Progenitor cell of endocrine pancreas (in vitro differentiated cells): Measurements from ENCODE around the gene NUBP2. TPM values are rescaled to one million over a fixed set of nuclear protein-coding genes. Genes with fewer than 3 reads are reported as not detected.

Experiments used
- DNase-seq: peaks from one replicate; pipeline ENCODE4 v3.0.0; 2021; ENCODE audit warnings: low spot score; ENCODE audit not compliant: unreplicated experiment
- H3K27ac Mint-ChIP-seq: 2 replicates; pipeline ENCODE4 v1.8.0; 2021; ENCODE audit warnings: mild to moderate bottlenecking, moderate library complexity, mixed read lengths
- H3K27me3 Mint-ChIP-seq: 2 replicates; pipeline ENCODE4 v1.8.0; 2021; ENCODE audit warnings: mixed read lengths
- H3K36me3 Mint-ChIP-seq: 2 replicates; pipeline ENCODE4 v1.8.0; 2022; ENCODE audit warnings: mixed read lengths; ENCODE audit not compliant: insufficient read depth
- H3K4me1 Mint-ChIP-seq: 2 replicates; pipeline ENCODE4 v1.8.0; 2021; ENCODE audit warnings: low read depth, mixed read lengths
- H3K4me3 Mint-ChIP-seq: 2 replicates; pipeline ENCODE4 v1.8.0; 2021; ENCODE audit warnings: low read depth, mild to moderate bottlenecking, moderate library complexity, mixed read lengths
- H3K9me3 Mint-ChIP-seq: 2 replicates; pipeline ENCODE4 v1.8.0; 2021; ENCODE audit warnings: low read depth, mixed read lengths
- CTCF ChIP-seq: fragments of 200-600 bp; sonication (generic); IDR thresholded peaks from one replicate; pipeline ENCODE4 v1.5.0; 2021; ENCODE audit warnings: antibody characterized with exemption, mild to moderate bottlenecking; ENCODE audit not compliant: unreplicated experiment
- total RNA-seq: library from RNA; stranded (reverse); gene quantifications from 2 replicates; pipeline ENCODE4 v1.2.1, GENCODE V29; 2021

The NUBP2 gene
- total RNA-seq, 1 donor from 2014 or later = 65.4 TPM

DNA sequence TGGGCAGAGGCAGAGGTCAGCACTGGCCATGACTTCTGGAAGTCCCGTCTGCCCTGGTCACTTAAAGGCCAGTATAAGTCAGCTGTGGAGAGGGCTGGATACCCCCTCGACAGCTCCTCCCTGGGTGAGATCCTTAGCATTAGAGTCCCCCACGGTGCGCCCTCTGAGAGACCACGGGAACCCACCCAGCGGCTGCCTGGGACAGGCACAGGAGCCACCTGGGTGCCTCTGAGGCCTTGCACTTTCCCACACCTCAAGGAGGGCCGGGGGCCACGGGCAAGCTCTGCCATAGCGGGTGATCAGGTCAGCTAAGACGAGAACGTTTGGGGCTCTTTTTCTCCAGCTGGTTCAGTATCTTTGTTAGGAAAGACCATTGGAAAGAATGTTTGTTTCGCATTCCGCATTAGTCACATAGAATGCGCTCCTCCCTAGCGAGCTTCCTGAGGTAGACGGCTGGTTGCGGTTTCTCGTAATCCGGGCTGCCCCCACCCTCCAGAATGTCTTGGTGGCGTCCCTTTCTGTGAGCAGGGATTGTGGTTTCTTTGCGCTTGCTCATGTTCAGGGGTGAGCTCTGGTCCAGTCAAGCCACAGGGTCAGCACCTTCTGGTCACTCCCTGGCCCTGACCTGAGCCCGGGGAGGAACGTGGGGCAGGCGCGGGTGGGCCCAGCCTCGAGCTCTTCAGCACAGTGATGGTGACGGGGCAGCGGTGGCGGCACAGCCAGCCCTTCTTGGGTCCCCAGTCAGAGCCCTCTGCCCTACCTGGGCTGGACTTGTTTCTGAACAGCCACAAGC, 36.7 kb upstream of the NUBP2 start:
- Mint-ChIP-seq H3K4me1 (no peaks in the 10 kb centered on the region), H3K9me3 (no peaks in the 10 kb centered on the region), H3K27ac (no peak overlapping the region), H3K27me3 (no peaks in the 10 kb centered on the region), H3K36me3 (no peaks in the 10 kb centered on the region), H3K4me3 (no peak overlapping the region)
- no peak for DNase-seq
- no peak for TF ChIP-seq CTCF

DNA sequence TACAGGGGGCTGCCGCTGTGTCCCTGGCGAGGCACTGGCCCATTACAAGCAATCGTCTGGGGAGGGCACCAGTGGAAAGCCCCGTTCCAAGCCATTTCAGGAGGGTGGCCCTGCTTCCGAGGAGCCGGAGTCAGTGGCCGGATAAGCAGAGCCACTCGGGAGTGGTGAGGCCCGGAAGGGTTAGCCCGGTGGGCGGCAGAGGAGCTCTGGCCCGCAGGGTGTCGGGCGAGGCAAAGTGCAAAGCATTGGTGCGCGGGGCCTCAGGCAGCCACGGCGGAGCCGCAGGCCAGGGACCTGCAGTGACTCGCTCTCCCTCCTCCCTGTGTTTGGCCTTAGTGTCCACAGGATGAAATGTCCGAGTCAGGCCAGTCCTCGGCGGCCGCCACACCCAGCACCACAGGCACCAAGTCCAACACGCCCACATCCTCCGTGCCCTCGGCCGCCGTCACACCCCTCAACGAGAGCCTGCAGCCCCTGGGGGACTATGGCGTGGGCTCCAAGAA, 36.0 kb upstream of the NUBP2 start:
- no peaks in the 10 kb centered on the region for H3K4me1 Mint-ChIP-seq
- no peaks in the 10 kb centered on the region for H3K27me3 Mint-ChIP-seq
- H3K27ac Mint-ChIP-seq = no peak overlapping the region
- H3K36me3 Mint-ChIP-seq = no peaks in the 10 kb centered on the region
- H3K9me3 Mint-ChIP-seq = no peaks in the 10 kb centered on the region
- no peak for DNase-seq
- no peak overlapping the region for H3K4me3 Mint-ChIP-seq
- no peak for TF ChIP-seq CTCF

DNA sequence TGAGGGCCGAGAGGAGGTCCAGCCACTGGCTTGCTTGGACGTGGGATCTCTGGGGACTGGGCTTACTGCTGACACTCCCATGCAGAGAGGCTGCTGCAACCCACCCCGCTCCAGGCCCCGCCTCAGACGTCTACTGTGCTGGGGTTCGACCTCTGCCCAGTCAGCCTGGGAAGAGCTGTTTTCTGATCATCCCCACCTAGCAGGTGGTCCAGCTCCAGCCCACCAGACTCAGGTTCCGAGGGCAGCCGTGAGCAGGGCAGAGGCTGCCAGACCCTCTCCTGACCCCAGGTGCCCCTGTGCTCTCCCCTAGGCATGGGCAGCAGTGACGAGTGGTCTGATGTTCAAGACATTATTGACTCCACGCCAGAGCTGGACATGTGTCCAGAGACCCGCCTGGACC, 34.8 kb upstream of the NUBP2 start:
- Mint-ChIP-seq H3K36me3 (no peaks in the 10 kb centered on the region), H3K4me1 (no peaks in the 10 kb centered on the region), H3K27me3 (no peaks in the 10 kb centered on the region), H3K27ac (no peak overlapping the region), H3K9me3 (no peaks in the 10 kb centered on the region), H3K4me3 (no peak overlapping the region)
- no peak for DNase-seq
- no peak for TF ChIP-seq CTCF

DNA sequence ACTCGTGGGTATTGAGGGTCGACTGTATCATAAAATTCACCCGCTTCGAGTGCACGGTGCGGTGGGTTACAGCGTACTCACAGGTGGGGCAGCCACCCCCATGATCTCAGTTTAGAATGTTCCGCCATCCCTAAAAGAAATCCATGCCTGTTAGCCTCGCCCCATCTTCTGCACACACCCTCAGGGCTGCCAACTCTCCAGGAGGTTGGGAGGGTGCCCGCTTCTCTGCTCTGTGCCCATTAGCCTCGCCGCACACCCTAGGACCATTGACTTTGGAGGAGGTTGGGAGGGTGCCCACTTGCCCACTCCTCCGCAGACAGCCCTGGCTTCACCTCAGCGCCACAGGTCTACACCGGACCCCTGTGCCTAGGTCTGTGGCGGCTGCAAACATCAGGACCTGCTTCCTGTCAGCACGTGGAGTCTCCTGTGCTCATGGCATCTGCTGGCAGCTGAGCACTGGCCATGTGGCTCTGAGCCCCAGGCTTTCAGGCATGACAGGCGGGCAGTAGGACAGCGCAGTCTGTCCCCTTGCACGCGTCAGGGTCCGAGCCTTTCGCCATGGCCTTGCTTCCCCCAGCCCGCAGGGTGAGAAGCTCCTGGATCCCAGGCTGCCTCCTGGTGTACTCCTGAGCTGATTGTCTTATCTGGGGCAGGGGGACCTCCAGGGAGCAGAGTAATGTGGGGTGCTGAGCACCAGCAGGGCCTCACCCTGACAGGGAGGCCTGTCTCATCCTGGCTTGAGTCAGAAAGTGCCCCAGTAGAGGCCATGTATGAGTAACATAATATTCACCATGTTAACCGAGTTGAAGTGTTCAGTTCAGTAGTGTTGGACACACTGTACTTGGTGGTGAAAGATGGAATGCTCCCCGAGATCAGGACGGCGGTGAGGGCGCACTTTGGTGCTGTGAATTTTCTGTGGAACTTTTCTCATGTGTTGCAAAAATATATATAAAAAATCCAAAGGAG, 33.3 kb upstream of the NUBP2 start:
- no peak for TF ChIP-seq CTCF

DNA sequence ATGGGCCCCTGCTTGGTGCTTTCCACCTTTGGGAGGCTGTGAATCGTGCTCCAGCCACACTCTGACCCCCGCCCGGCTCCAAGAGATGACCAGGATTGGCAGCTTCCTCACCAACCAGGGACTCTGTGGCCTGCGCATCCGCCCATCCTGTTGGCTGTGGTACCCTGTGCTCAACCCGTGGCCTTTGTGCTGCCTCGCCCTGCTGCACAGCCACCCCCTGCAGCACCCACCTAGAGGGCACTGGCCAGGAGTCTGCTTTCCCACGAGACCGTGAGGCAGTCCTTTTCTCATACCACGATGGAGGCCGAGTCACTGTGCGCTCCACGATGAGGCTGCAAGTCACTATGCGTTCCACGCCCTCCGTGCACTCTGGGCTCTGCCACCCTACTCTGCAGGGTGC, 30.8 kb upstream of the NUBP2 start:
- no peak for DNase-seq
- Mint-ChIP-seq H3K27ac (no peak overlapping the region), H3K4me1 (no peaks in the 10 kb centered on the region)

More for the DNA sequence above, 33.3 kb upstream of the NUBP2 start:
- H3K27ac Mint-ChIP-seq = no peak overlapping the region
- no peaks in the 10 kb centered on the region for H3K4me1 Mint-ChIP-seq
- H3K9me3 Mint-ChIP-seq = no peaks in the 10 kb centered on the region
- H3K27me3 Mint-ChIP-seq = no peaks in the 10 kb centered on the region
- no peak overlapping the region for H3K4me3 Mint-ChIP-seq
- DNase-seq = peak; percentile 8
- H3K36me3 Mint-ChIP-seq = peaks cover 2% of the 10 kb centered on the region

More for the DNA sequence above, 30.8 kb upstream of the NUBP2 start:
- Mint-ChIP-seq H3K27me3 (no peaks in the 10 kb centered on the region), H3K36me3 (peaks cover 5% of the 10 kb centered on the region), H3K9me3 (no peaks in the 10 kb centered on the region), H3K4me3 (no peak overlapping the region)
- TF ChIP-seq CTCF = no peak
